Endothelial cell of umbilical vein (primary cell): ENCODE measurements around the gene PNPLA7. TPM values are rescaled to one million over a fixed set of nuclear protein-coding genes. Genes with fewer than 3 reads are reported as not detected.

ENCODE experiments used
- BruUV-seq: library from RNA; stranded (reverse); fragments of 400-500 nt; replicated peaks from 2 replicates; lab custom pipeline; 2021; lab: Mats Ljungman, UMichigan
- CTCF ChIA-PET: fragments of 300-600, 350-600 bp; sonication (Branson Sonifier 250); formaldehyde crosslinking; loops from one replicate; lab custom pipeline; 2021; ENCODE audit warnings: antibody characterized with exemption, inconsistent platforms; lab: Charles Lee
- POLR2A ChIA-PET: fragments of 300-600, 350-600 bp; sonication (Branson Sonifier 250); formaldehyde crosslinking; loops from one replicate; lab custom pipeline; 2021; ENCODE audit warnings: antibody characterized with exemption, inconsistent platforms; lab: Charles Lee
- DNase-seq: peaks from one replicate; pipeline ENCODE4 v3.0.0-alpha.2; 2011; ENCODE audit warnings: low read depth, low spot score
- FAIRE-seq: peaks from 2 replicates; lab custom pipeline; 2011; peaks lifted over from hg19 to GRCh38; lab: Jason Lieb, UNC
- H2AFZ ChIP-seq: 2 replicates; pipeline ENCODE4 v1.6.0; 2012; ENCODE audit warnings: low read depth, low read length, control low read depth, inconsistent platforms
- H3K27ac ChIP-seq: 2 replicates; pipeline ENCODE4 v1.5.1; 2011; ENCODE audit warnings: low read depth, mild to moderate bottlenecking, control low read depth, low read length, moderate library complexity; ENCODE audit not compliant: insufficient read depth
- H3K27me3 ChIP-seq, 2 experiments: 2 replicates each; pipeline versions ENCODE4 v1.6.0 to v1.6.1; 2011; ENCODE audit warnings: low read length in 2 of 2, mixed read lengths in 1 of 2; ENCODE audit not compliant: control insufficient read depth in 2 of 2, insufficient read depth in 2 of 2
- H3K36me3 ChIP-seq, 2 experiments: 2 replicates in 1 of 2; 3 replicates in 1 of 2; pipeline ENCODE4 v1.5.1; 2011; ENCODE audit warnings: low read length in 2 of 2, mild to moderate bottlenecking in 1 of 2, moderate library complexity in 1 of 2; ENCODE audit not compliant: control insufficient read depth in 2 of 2, insufficient read depth in 2 of 2; ENCODE audit errors: extremely low read depth in 1 of 2
- H3K4me1 ChIP-seq: 3 replicates; pipeline ENCODE4 v1.5.1; 2011; ENCODE audit warnings: mild to moderate bottlenecking, low read length; ENCODE audit not compliant: control insufficient read depth, insufficient read depth; ENCODE audit errors: extremely low read depth
- H3K4me2 ChIP-seq: 2 replicates; pipeline ENCODE4 v1.6.1; 2011; ENCODE audit warnings: low read length, control low read depth, mixed read lengths; ENCODE audit not compliant: insufficient read depth
- H3K4me3 ChIP-seq, 3 experiments: fragments of 200-600 bp in 1 of 3; sonication (generic), shearing (Covaris generic) in 1 of 3; replicated peaks in 1 of 3; 2 replicates each; pipeline ENCODE4 v1.5.1; 2011 to 2016; ENCODE audit warnings: control low read depth in 3 of 3, low read length in 3 of 3, mild to moderate bottlenecking in 2 of 3, inconsistent platforms in 1 of 3, low read depth in 1 of 3, moderate library complexity in 1 of 3; ENCODE audit not compliant: insufficient read depth in 1 of 3
- H3K79me2 ChIP-seq: 2 replicates; pipeline ENCODE4 v1.6.0; 2012; ENCODE audit warnings: low read length, inconsistent platforms; ENCODE audit not compliant: control insufficient read depth, insufficient read depth
- H3K9ac ChIP-seq: replicated peaks from 2 replicates; pipeline ENCODE3; 2011; ENCODE audit warnings: low read length, control low read depth; ENCODE audit not compliant: insufficient read depth; ENCODE audit errors: extremely low read depth
- H3K9me1 ChIP-seq: replicated peaks from 3 replicates; pipeline ENCODE4 v1.6.0; 2011; ENCODE audit warnings: mild to moderate bottlenecking, low read length; ENCODE audit not compliant: control insufficient read depth, insufficient read depth; ENCODE audit errors: extremely low read depth
- H3K9me3 ChIP-seq: replicated peaks from 2 replicates; pipeline ENCODE4 v1.5.1; 2012; ENCODE audit warnings: low read length, inconsistent platforms; ENCODE audit not compliant: control insufficient read depth, insufficient read depth
- H4K20me1 ChIP-seq: replicated peaks from 2 replicates; pipeline ENCODE3; 2011; ENCODE audit warnings: mild to moderate bottlenecking, low read length; ENCODE audit not compliant: control insufficient read depth, insufficient read depth; ENCODE audit errors: extremely low read depth
- CTCF ChIP-seq, 2 donors: IDR thresholded peaks; 1 replicate in 1 of 2; 2 replicates in 1 of 2; pipeline ENCODE4 v1.5.1; 2011; ENCODE audit warnings: low read length in 2 of 2, mild to moderate bottlenecking in 2 of 2, moderate library complexity in 2 of 2, control low read depth in 1 of 2, inconsistent platforms in 1 of 2, low read depth in 1 of 2; ENCODE audit not compliant: insufficient read depth in 1 of 2; ENCODE audit errors: extremely low read depth in 1 of 2
- EZH2 ChIP-seq: IDR thresholded peaks from 2 replicates; pipeline ENCODE4 v1.6.1; 2012; ENCODE audit warnings: borderline replicate concordance, low read depth, mild to moderate bottlenecking, moderate library complexity, low read length, inconsistent platforms; ENCODE audit not compliant: severe bottlenecking
- FOS ChIP-seq: IDR thresholded peaks from 2 replicates; pipeline ENCODE4 v1.6.1; 2011; ENCODE audit warnings: mild to moderate bottlenecking, low read length, moderate library complexity, borderline replicate concordance; ENCODE audit not compliant: insufficient read depth
- GATA2 ChIP-seq: IDR thresholded peaks from 2 replicates; pipeline ENCODE4 v1.7.0; 2011; ENCODE audit warnings: low read depth, mild to moderate bottlenecking, moderate library complexity, mixed read lengths, low read length; ENCODE audit not compliant: insufficient read length, insufficient read depth
- JUN ChIP-seq: IDR thresholded peaks from 2 replicates; pipeline ENCODE4 v1.6.1; 2011; ENCODE audit warnings: borderline replicate concordance, low read depth; ENCODE audit not compliant: insufficient read length, insufficient read depth
- MYC ChIP-seq: IDR thresholded peaks from one replicate; pipeline ENCODE4 v1.6.1; 2011; ENCODE audit warnings: mild to moderate bottlenecking, low read depth, low read length
- POLR2A ChIP-seq: IDR thresholded peaks from 2 replicates; pipeline ENCODE4 v1.6.1; 2012; ENCODE audit warnings: low read depth, mild to moderate bottlenecking, control low read depth, low read length
- POLR2AphosphoS5 ChIP-seq: IDR thresholded peaks from 2 replicates; pipeline ENCODE4 v1.6.1; 2012; ENCODE audit warnings: low read depth, mild to moderate bottlenecking, control low read depth, low read length, moderate library complexity; ENCODE audit not compliant: insufficient read depth
- dilution Hi-C: fragments of 300-500 bp; cut with MboI; formaldehyde crosslinking; loops from one replicate; pipeline ENCODE4 v1.15.0; 2019; ENCODE audit warnings: low sequenced_read_pairs; ENCODE audit not compliant: extremely low pct_ligation_motif_present
- intact Hi-C: fragments of 100-400 bp; cut with micrococcal nuclease; formaldehyde crosslinking; loops from one replicate; pipeline ENCODE4 v1.10.0; 2022
- polyA plus RNA-seq, 4 experiments: library from polyadenylated mRNA; depleted of rRNA in 3 of 4; stranded (reverse) in 3 of 4; unstranded in 1 of 4; fragments of >200 nt; gene quantifications; 2 replicates each; pipeline versions ENCODE4 v1.2.1 to v1.2.3, GENCODE V29; 2011 to 2012; ENCODE audit warnings: missing spikeins in 1 of 4
- total RNA-seq: library from RNA; stranded (reverse); gene quantifications from 2 replicates; pipeline ENCODE4 v1.2.3, GENCODE V29; 2021
- TF ChIP-seq, protein P1 (sequence below): IDR thresholded peaks from 2 replicates; pipeline ENCODE4 v1.6.1; 2011; ENCODE audit not compliant: insufficient read depth, insufficient read length

The PNPLA7 gene
- total and polyA plus RNA-seq, 2 donors (not counting 3 experiments of a cell fraction or from before 2014, with no cell fraction given): 1.0 to 1.9 TPM

- H2AFZ ChIP-seq: no peak overlapping the region
- no peaks in the 10 kb centered on the region for H3K9me3 ChIP-seq
- no peak overlapping the region for H3K4me3 ChIP-seq
- H3K9ac ChIP-seq: no peak overlapping the region
- DNase-seq (no peak), FAIRE-seq (no peak)
- peaks cover 7 to 14% of the 10 kb centered on the region in 2 experiments for H3K36me3 ChIP-seq
- H3K4me2 ChIP-seq: no peak overlapping the region
- no peaks in the 10 kb centered on the region for H3K79me2 ChIP-seq
- intact Hi-C loops (no loop called here), dilution Hi-C loops (no loop called here)
- ChIA-PET POLR2A (no interaction called here), CTCF (interaction anchor here (1.4 kb wide), 1 partner anchor 26 kb away, joined by 3 read pairs; the partner anchor contains the start of gene EXD3)
- no peaks in the 10 kb centered on the region for H3K27me3 ChIP-seq
- BruUV-seq: TSS peak; percentile 38
- H4K20me1 ChIP-seq: no peaks in the 10 kb centered on the region
- H3K9me1 ChIP-seq: no peaks in the 10 kb centered on the region
- H3K27ac ChIP-seq: no peak overlapping the region
- H3K4me1 ChIP-seq: peaks cover 2% of the 10 kb centered on the region
- TF ChIP-seq POLR2A (no peak), EZH2 (no peak), GATA2 (no peak), MYC (no peak), POLR2AphosphoS5 (no peak), CTCF (IDR thresholded peaks at IDR 0.05; ENCODE audit: extremely low read depth in 1 of 2, insufficient read depth in 1 of 2, low read depth in 1 of 2, low read length in 2 of 2) (no peak), FOS (no peak), JUN (no peak)
- TF ChIP-seq, protein P1, sequence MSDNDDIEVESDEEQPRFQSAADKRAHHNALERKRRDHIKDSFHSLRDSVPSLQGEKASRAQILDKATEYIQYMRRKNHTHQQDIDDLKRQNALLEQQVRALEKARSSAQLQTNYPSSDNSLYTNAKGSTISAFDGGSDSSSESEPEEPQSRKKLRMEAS: no peak
Measured at GRCh38 chr9:137449081-137449844, 100.9 kb downstream of the PNPLA7 start.
